IMR-90 (cell line): ENCODE data around the gene DAB1. TPM values are rescaled to one million over a fixed set of nuclear protein-coding genes. Genes with fewer than 3 reads are reported as not detected.

Source experiments
- ATAC-seq: fragments of 200-7000 bp; cut with Tn5 transposase; 2 replicates; pipeline ENCODE4 v1.9.1; 2020; ENCODE audit warnings: low read depth, mild to moderate bottlenecking, moderate library complexity
- BruUV-seq: library from RNA; stranded (reverse); fragments of 400-500 nt; replicated peaks from 2 replicates; lab custom pipeline; 2021; lab: Mats Ljungman, UMichigan
- CTCF ChIA-PET: fragments of 300-600 bp; formaldehyde crosslinking; extraction: SDS; loops from one replicate; lab custom pipeline; 2021; ENCODE audit warnings: antibody characterized with exemption; lab: Yijun Ruan, JAX
- POLR2A ChIA-PET: fragments of 300-600 bp; sonication (Branson Sonifier 250); formaldehyde crosslinking; loops from one replicate; lab custom pipeline; 2022; ENCODE audit warnings: antibody characterized with exemption; ENCODE audit not compliant: unreplicated experiment; lab: Charles Lee
- DNase-seq: peaks from one replicate; pipeline ENCODE4 v3.0.0; 2013
- H2AFZ ChIP-seq: replicated peaks from 2 replicates; pipeline ENCODE3; 2013; ENCODE audit warnings: low read length, mild to moderate bottlenecking; ENCODE audit not compliant: poor library complexity
- H2AK5ac ChIP-seq: 2 replicates; pipeline ENCODE4 v1.6.1; 2013; ENCODE audit warnings: low read depth, low read length, inconsistent platforms
- H2AK9ac ChIP-seq: replicated peaks from 2 replicates; pipeline ENCODE3; 2013; ENCODE audit warnings: mild to moderate bottlenecking, low read depth, low read length, moderate library complexity; ENCODE audit not compliant: poor library complexity
- H2BK120ac ChIP-seq: 2 replicates; pipeline ENCODE4 v1.6.1; 2013; ENCODE audit warnings: low read depth, low read length, inconsistent platforms
- H2BK15ac ChIP-seq: 3 replicates; pipeline ENCODE4 v1.6.1; 2013; ENCODE audit warnings: low read depth, low read length, inconsistent platforms
- H2BK20ac ChIP-seq: 2 replicates; pipeline ENCODE4 v1.6.1; 2013; ENCODE audit warnings: low read depth, mild to moderate bottlenecking, inconsistent platforms, low read length, moderate library complexity
- H2BK5ac ChIP-seq: 2 replicates; pipeline ENCODE4 v1.6.1; 2013; ENCODE audit warnings: mild to moderate bottlenecking, low read depth, low read length, inconsistent platforms; ENCODE audit not compliant: poor library complexity, severe bottlenecking
- H3K14ac ChIP-seq: replicated peaks from 2 replicates; pipeline ENCODE4 v1.6.1; 2013; ENCODE audit warnings: low read depth, low read length, inconsistent platforms
- H3K18ac ChIP-seq: 2 replicates; pipeline ENCODE4 v1.6.1; 2013; ENCODE audit warnings: low read depth, low read length, control low read depth
- H3K23ac ChIP-seq: 2 replicates; pipeline ENCODE4 v1.6.1; 2013; ENCODE audit warnings: low read depth, low read length, inconsistent platforms
- H3K27ac ChIP-seq: 2 replicates; pipeline ENCODE4 v1.5.1; 2013; ENCODE audit warnings: mild to moderate bottlenecking, control low read depth, low read length; ENCODE audit not compliant: insufficient read depth
- H3K27me3 ChIP-seq: 2 replicates; pipeline ENCODE4 v1.6.1; 2013; ENCODE audit warnings: low read length; ENCODE audit not compliant: control insufficient read depth, insufficient read depth
- H3K36me3 ChIP-seq: 2 replicates; pipeline ENCODE4 v1.6.1; 2013; ENCODE audit warnings: low read length, mixed read lengths; ENCODE audit not compliant: control insufficient read depth, insufficient read depth
- H3K4ac ChIP-seq: 2 replicates; pipeline ENCODE4 v1.6.1; 2013; ENCODE audit warnings: low read depth, low read length, inconsistent platforms
- H3K4me1 ChIP-seq: 2 replicates; pipeline ENCODE4 v1.6.1; 2013; ENCODE audit warnings: low read length, mixed read lengths; ENCODE audit not compliant: control insufficient read depth, insufficient read depth
- H3K4me2 ChIP-seq: 2 replicates; pipeline ENCODE4 v1.6.1; 2013; ENCODE audit warnings: low read depth, mild to moderate bottlenecking, control low read depth, low read length, moderate library complexity
- H3K4me3 ChIP-seq: 2 replicates; pipeline ENCODE4 v1.5.1; 2013; ENCODE audit warnings: low read depth, mild to moderate bottlenecking, control low read depth, low read length, moderate library complexity; ENCODE audit not compliant: insufficient read depth
- H3K56ac ChIP-seq: 2 replicates; pipeline ENCODE4 v1.6.1; 2013; ENCODE audit warnings: low read length, inconsistent platforms; ENCODE audit not compliant: insufficient read depth; ENCODE audit errors: extremely low read depth
- H3K79me1 ChIP-seq, 2 experiments: 2 replicates each; pipeline ENCODE4 v1.6.1; 2013; ENCODE audit warnings: low read length in 2 of 2, inconsistent platforms in 1 of 2, low read depth in 1 of 2
- H3K9ac ChIP-seq: 2 replicates; pipeline ENCODE4 v1.6.1; 2013; ENCODE audit warnings: low read depth, low read length, control low read depth
- H3K9me1 ChIP-seq: 2 replicates; pipeline ENCODE4 v1.6.1; 2013; ENCODE audit warnings: low read length, inconsistent platforms; ENCODE audit not compliant: insufficient read depth
- H3K9me3 ChIP-seq: 2 replicates; pipeline ENCODE4 v1.6.1; 2013; ENCODE audit warnings: low read length; ENCODE audit not compliant: control insufficient read depth, insufficient read depth
- H4K20me1 ChIP-seq: 2 replicates; pipeline ENCODE4 v1.6.1; 2013; ENCODE audit warnings: low read length, inconsistent platforms; ENCODE audit not compliant: insufficient read depth
- H4K5ac ChIP-seq: 2 replicates; pipeline ENCODE4 v1.6.1; 2013; ENCODE audit warnings: mild to moderate bottlenecking, low read depth, low read length, control low read depth
- H4K8ac ChIP-seq, 2 experiments: 2 replicates each; pipeline ENCODE4 v1.6.1; 2013; ENCODE audit warnings: low read depth in 2 of 2, low read length in 2 of 2, control low read depth in 1 of 2, inconsistent platforms in 1 of 2
- H4K91ac ChIP-seq: 2 replicates; pipeline ENCODE4 v1.6.1; 2013; ENCODE audit warnings: low read depth, low read length, inconsistent platforms; ENCODE audit not compliant: insufficient read depth
- BHLHE40 ChIP-seq: fragments of 150-350 bp; IDR thresholded peaks from 2 replicates; pipeline ENCODE4 v1.6.1; 2016; ENCODE audit warnings: mild to moderate bottlenecking, low read depth, low read length
- CEBPB ChIP-seq: IDR thresholded peaks from 2 replicates; pipeline ENCODE4 v1.6.1; 2012; ENCODE audit warnings: low read depth, low read length, improper control_type of control experiment
- CHD1 ChIP-seq: IDR thresholded peaks from 2 replicates; pipeline ENCODE4 v1.6.1; 2012; ENCODE audit warnings: low read depth, low read length, improper control_type of control experiment
- FOS ChIP-seq: fragments of 150-350 bp; IDR thresholded peaks from 2 replicates; pipeline ENCODE4 v1.6.1; 2016; ENCODE audit warnings: low read depth, low read length
- MAFK ChIP-seq: IDR thresholded peaks from 2 replicates; pipeline ENCODE4 v1.6.1; 2012; ENCODE audit warnings: low read depth, low read length, improper control_type of control experiment
- MXI1 ChIP-seq: IDR thresholded peaks from 2 replicates; pipeline ENCODE4 v1.6.1; 2012; ENCODE audit warnings: low read depth, mild to moderate bottlenecking, low read length, moderate library complexity, borderline replicate concordance
- NFE2L2 ChIP-seq: fragments of 150-350 bp; IDR thresholded peaks from 2 replicates; pipeline ENCODE4 v1.6.1; 2016; ENCODE audit warnings: low read depth, mild to moderate bottlenecking, low read length
- RFX5 ChIP-seq: IDR thresholded peaks from 2 replicates; pipeline ENCODE4 v1.8.0; 2012; ENCODE audit warnings: low read depth, mild to moderate bottlenecking, low read length, moderate library complexity
- SMC3 ChIP-seq: fragments of 150-350 bp; IDR thresholded peaks from 2 replicates; pipeline ENCODE4 v1.6.1; 2016; ENCODE audit warnings: low read depth, mild to moderate bottlenecking, antibody characterized with exemption, low read length, moderate library complexity
- WGBS, 2 experiments: methylation state at CpG; one replicate each; pipeline versions ENCODE4 v1.1.5 to v1.1.7; 2013; ENCODE audit warnings: missing lambda C conversion rate in 2 of 2; ENCODE audit not compliant: insufficient read length in 1 of 2; ENCODE audit errors: extremely low coverage in 2 of 2; 5-methylcytosine and 5-hydroxymethylcytosine counted together
- dilution Hi-C: fragments of 300-500 bp; cut with HindIII; formaldehyde crosslinking; loops from one replicate; pipeline ENCODE4 v1.14.3; 2018; ENCODE audit warnings: low sequenced_read_pairs; ENCODE audit not compliant: unreplicated experiment
- in situ Hi-C: fragments of 300-500 bp; cut with MboI; formaldehyde crosslinking; loops from 3 replicates; pipeline ENCODE4 v1.14.3; 2019; ENCODE audit warnings: low sequenced_read_pairs, inconsistent platforms, mixed read lengths
- intact Hi-C: fragments of 100-400 bp; cut with micrococcal nuclease; formaldehyde crosslinking; loops from 2 replicates; pipeline ENCODE4 v1.10.0; 2022
- polyA plus RNA-seq, 3 experiments: library from polyadenylated mRNA; depleted of rRNA; stranded (reverse); fragments of >200 nt; gene quantifications; 2 replicates each; pipeline ENCODE4 v1.2.3, GENCODE V29; 2012; ENCODE audit warnings: low replicate concordance in 1 of 3
- total RNA-seq: library from RNA; depleted of rRNA; stranded (reverse); fragments of >200 nt; gene quantifications from 2 replicates; pipeline ENCODE4 v1.2.3, GENCODE V29; 2012
- TF ChIP-seq, protein P1 (sequence below): fragments of 150-350 bp; IDR thresholded peaks from 2 replicates; pipeline ENCODE4 v1.6.1; 2017; ENCODE audit warnings: mild to moderate bottlenecking, antibody characterized with exemption, low read length, low read depth
- TF ChIP-seq, protein P2 (sequence below): conservative IDR thresholded peaks from 2 replicates; pipeline ENCODE4 v1.5.1; 2012; ENCODE audit warnings: mild to moderate bottlenecking, low read depth, low read length, improper control_type of control experiment
- TF ChIP-seq, protein P3 (sequence below): fragments of 150-350 bp; IDR thresholded peaks from 2 replicates; pipeline ENCODE4 v1.6.1; 2016; ENCODE audit warnings: low read depth, mild to moderate bottlenecking, low read length, moderate library complexity, borderline replicate concordance

Gene DAB1
- total and polyA plus RNA-seq, 2 of the 4 experiments (the other 2 are of a cell fraction): 0.18 to 0.41 TPM

DNA sequence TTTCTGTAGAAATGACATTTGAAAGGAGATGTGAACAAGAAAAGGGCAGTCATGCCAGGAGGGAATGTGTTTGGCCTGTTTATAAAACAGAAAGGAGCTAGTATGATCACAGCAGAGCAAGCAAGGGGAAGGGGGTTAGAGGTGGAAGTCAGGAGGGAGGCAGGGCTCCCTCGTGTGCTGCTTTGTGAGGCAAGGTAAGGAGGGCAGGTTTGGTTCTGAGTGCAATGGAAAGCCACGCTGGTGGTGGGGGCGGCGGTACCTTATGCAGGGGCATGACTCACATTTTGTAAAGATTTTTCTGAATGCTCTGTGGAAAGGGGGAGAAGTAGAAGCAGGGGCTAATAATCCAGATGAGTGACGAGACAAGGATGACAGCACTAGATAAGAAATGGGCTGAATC is 260.5 kb downstream of the DAB1 start:
- H2BK120ac ChIP-seq: no peak overlapping the region
- no peak overlapping the region for H3K9ac ChIP-seq
- no peak overlapping the region for H3K56ac ChIP-seq
- ATAC-seq (no peak), DNase-seq (no peak)
- ChIA-PET CTCF (no interaction called here), POLR2A (no interaction called here)
- no peak overlapping the region for H3K4me3 ChIP-seq
- no peak overlapping the region for H3K18ac ChIP-seq
- no peak overlapping the region for H4K91ac ChIP-seq
- no peak overlapping the region for H4K5ac ChIP-seq
- H3K27me3 ChIP-seq: no peaks in the 10 kb centered on the region
- dilution Hi-C loops: no loop called here
- H2BK5ac ChIP-seq: no peak overlapping the region
- no peak overlapping the region for H2AFZ ChIP-seq
- no peak overlapping the region for H3K23ac ChIP-seq
- no peaks in the 10 kb centered on the region for H4K20me1 ChIP-seq
- H3K9me1 ChIP-seq: no peaks in the 10 kb centered on the region
- TF ChIP-seq SMC3: no peak
- no peak for TF ChIP-seq CEBPB
- no peak for TF ChIP-seq FOS
- no peak for TF ChIP-seq CHD1
- TF ChIP-seq NFE2L2: no peak
- TF ChIP-seq, protein P1, sequence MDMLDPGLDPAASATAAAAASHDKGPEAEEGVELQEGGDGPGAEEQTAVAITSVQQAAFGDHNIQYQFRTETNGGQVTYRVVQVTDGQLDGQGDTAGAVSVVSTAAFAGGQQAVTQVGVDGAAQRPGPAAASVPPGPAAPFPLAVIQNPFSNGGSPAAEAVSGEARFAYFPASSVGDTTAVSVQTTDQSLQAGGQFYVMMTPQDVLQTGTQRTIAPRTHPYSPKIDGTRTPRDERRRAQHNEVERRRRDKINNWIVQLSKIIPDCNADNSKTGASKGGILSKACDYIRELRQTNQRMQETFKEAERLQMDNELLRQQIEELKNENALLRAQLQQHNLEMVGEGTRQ: no peak
- no peak for TF ChIP-seq BHLHE40
- TF ChIP-seq, protein P2, sequence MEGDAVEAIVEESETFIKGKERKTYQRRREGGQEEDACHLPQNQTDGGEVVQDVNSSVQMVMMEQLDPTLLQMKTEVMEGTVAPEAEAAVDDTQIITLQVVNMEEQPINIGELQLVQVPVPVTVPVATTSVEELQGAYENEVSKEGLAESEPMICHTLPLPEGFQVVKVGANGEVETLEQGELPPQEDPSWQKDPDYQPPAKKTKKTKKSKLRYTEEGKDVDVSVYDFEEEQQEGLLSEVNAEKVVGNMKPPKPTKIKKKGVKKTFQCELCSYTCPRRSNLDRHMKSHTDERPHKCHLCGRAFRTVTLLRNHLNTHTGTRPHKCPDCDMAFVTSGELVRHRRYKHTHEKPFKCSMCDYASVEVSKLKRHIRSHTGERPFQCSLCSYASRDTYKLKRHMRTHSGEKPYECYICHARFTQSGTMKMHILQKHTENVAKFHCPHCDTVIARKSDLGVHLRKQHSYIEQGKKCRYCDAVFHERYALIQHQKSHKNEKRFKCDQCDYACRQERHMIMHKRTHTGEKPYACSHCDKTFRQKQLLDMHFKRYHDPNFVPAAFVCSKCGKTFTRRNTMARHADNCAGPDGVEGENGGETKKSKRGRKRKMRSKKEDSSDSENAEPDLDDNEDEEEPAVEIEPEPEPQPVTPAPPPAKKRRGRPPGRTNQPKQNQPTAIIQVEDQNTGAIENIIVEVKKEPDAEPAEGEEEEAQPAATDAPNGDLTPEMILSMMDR: no peak
- TF ChIP-seq MXI1: no peak
- no peak for TF ChIP-seq RFX5
- TF ChIP-seq, protein P3, sequence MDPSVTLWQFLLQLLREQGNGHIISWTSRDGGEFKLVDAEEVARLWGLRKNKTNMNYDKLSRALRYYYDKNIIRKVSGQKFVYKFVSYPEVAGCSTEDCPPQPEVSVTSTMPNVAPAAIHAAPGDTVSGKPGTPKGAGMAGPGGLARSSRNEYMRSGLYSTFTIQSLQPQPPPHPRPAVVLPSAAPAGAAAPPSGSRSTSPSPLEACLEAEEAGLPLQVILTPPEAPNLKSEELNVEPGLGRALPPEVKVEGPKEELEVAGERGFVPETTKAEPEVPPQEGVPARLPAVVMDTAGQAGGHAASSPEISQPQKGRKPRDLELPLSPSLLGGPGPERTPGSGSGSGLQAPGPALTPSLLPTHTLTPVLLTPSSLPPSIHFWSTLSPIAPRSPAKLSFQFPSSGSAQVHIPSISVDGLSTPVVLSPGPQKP: no peak
- TF ChIP-seq MAFK: no peak
- WGBS, 2 experiments: 78% methylated on average over 1 of the region's 5 CpGs; no CpG with 5 or more reads in 1 of the 2 experiments
- intact Hi-C loops: no loop called here
- H3K4me2 ChIP-seq: no peak overlapping the region
- no peak overlapping the region for H3K14ac ChIP-seq
- no peak overlapping the region for H2BK15ac ChIP-seq
- no peak overlapping the region for H3K4ac ChIP-seq
- no peak overlapping the region for H2AK5ac ChIP-seq
- in situ Hi-C loops: no loop called here
- no TSS peak for BruUV-seq
- no peaks in the 10 kb centered on the region for H3K4me1 ChIP-seq
- no peak overlapping the region for H4K8ac ChIP-seq
- H2BK20ac ChIP-seq: no peak overlapping the region
- H2AK9ac ChIP-seq: no peak overlapping the region
- H3K36me3 ChIP-seq: no peaks in the 10 kb centered on the region
- H3K79me1 ChIP-seq: no peaks in the 10 kb centered on the region
- no peaks in the 10 kb centered on the region for H3K9me3 ChIP-seq
- no peak overlapping the region for H3K27ac ChIP-seq
